ENCODE results near the gene MGA. TPM values are rescaled to one million over a fixed set of nuclear protein-coding genes. Genes with fewer than 3 reads are reported as not detected.

Gene MGA
- total RNA-seq, 2 donors from 2014 or later = 58.5 to 62.6 TPM

DNA sequence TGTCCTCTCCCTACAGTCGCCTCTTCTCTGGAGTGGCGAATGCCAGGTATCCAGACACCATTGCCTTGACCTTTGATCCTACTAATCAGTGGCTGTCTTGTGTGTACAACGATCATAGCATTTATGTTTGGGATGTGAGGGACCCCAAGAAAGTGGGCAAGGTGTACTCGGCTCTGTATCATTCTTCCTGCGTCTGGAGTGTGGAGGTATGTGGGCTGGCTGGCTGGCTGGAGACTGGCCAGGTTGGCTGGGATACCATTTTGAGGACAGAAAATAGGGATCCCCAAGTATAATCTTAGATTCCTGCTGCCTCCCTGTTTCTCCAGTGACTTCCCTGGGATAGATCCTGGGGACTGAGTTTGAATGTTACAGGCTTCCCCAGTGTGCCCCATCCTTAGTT, 154.3 kb downstream of the MGA start:
- DNase-seq = no peak
- Histone ChIP-seq H3K9me3 (ENCODE audit: control insufficient read depth, low read length) (no peaks in the 10 kb centered on the region), H3K9ac (ENCODE audit: extremely low read depth, low read length, poor library complexity, severe bottlenecking) (no peak overlapping the region), H3K4me3 (ENCODE audit: low read length) (no peak overlapping the region), H3K27me3 (ENCODE audit: control insufficient read depth, insufficient read depth, low read length, poor library complexity, severe bottlenecking) (no peaks in the 10 kb centered on the region), H3K27ac (ENCODE audit: low read depth, low read length) (no peak overlapping the region), H3K36me3 (ENCODE audit: control insufficient read depth, insufficient read depth, low read length) (peaks cover 10% of the 10 kb centered on the region), H3K4me1 (ENCODE audit: control insufficient read depth, insufficient read depth, low read length) (no peaks in the 10 kb centered on the region)
- Mint-ChIP-seq H3K36me3 (ENCODE audit: low read depth) (peaks cover 16% of the 10 kb centered on the region), H3K4me3 (no peak overlapping the region), H3K27ac (no peak overlapping the region), H3K9me3 (no peaks in the 10 kb centered on the region), H3K4me1 (no peaks in the 10 kb centered on the region), H3K27me3 (ENCODE audit: insufficient read depth) (no peaks in the 10 kb centered on the region)
- WGBS, 2 experiments (ENCODE audit: insufficient coverage in 1 of 2, insufficient read length in 1 of 2) = 94 to 100% methylated on average over 4 to 5 of the region's 5 CpGs
- TF ChIP-seq, protein P1, sequence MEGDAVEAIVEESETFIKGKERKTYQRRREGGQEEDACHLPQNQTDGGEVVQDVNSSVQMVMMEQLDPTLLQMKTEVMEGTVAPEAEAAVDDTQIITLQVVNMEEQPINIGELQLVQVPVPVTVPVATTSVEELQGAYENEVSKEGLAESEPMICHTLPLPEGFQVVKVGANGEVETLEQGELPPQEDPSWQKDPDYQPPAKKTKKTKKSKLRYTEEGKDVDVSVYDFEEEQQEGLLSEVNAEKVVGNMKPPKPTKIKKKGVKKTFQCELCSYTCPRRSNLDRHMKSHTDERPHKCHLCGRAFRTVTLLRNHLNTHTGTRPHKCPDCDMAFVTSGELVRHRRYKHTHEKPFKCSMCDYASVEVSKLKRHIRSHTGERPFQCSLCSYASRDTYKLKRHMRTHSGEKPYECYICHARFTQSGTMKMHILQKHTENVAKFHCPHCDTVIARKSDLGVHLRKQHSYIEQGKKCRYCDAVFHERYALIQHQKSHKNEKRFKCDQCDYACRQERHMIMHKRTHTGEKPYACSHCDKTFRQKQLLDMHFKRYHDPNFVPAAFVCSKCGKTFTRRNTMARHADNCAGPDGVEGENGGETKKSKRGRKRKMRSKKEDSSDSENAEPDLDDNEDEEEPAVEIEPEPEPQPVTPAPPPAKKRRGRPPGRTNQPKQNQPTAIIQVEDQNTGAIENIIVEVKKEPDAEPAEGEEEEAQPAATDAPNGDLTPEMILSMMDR (conservative IDR thresholded peaks at IDR 0.05) = no peak

DNA sequence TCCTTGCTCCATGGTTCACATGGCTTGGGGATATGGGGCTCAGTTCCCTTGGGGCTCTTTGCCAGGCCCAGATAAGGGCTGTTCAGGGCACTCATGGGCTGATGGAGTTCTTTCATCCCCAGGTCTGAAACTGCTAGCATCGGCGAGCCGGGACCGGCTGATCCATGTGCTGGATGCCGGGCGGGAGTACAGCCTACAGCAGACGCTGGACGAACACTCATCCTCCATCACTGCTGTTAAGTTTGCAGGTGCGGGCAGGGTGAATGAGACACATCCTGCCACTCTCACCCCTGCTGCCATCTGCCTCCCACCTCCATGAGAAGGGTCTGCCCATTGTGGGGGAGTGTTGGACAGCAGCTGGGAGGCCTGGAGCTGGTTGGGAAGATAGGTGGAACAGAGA, 156.6 kb downstream of the MGA start:
- H3K4me3 ChIP-seq (ENCODE audit: low read length) = no peak overlapping the region
- H3K4me1 ChIP-seq (ENCODE audit: control insufficient read depth, insufficient read depth, low read length) = no peaks in the 10 kb centered on the region
- Mint-ChIP-seq H3K4me1 (no peaks in the 10 kb centered on the region), H3K9me3 (no peaks in the 10 kb centered on the region), H3K4me3 (no peak overlapping the region), H3K27ac (no peak overlapping the region), H3K36me3 (ENCODE audit: low read depth) (peaks cover 18% of the 10 kb centered on the region), H3K27me3 (ENCODE audit: insufficient read depth) (no peaks in the 10 kb centered on the region)
- no peaks in the 10 kb centered on the region for H3K9me3 ChIP-seq (ENCODE audit: control insufficient read depth, low read length)
- DNase-seq = no peak
- no peaks in the 10 kb centered on the region for H3K27me3 ChIP-seq (ENCODE audit: control insufficient read depth, insufficient read depth, low read length, poor library complexity, severe bottlenecking)
- 95 to 100% methylated on average over 6 to 9 of the region's 9 CpGs for WGBS, 2 experiments (ENCODE audit: insufficient coverage in 1 of 2, insufficient read length in 1 of 2)
- peaks cover 10% of the 10 kb centered on the region for H3K36me3 ChIP-seq (ENCODE audit: control insufficient read depth, insufficient read depth, low read length)
- TF ChIP-seq, protein P1 (conservative IDR thresholded peaks at IDR 0.05) = no peak
- no peak overlapping the region for H3K9ac ChIP-seq (ENCODE audit: extremely low read depth, low read length, poor library complexity, severe bottlenecking)
- H3K27ac ChIP-seq (ENCODE audit: low read depth, low read length) = no peak overlapping the region

DNA sequence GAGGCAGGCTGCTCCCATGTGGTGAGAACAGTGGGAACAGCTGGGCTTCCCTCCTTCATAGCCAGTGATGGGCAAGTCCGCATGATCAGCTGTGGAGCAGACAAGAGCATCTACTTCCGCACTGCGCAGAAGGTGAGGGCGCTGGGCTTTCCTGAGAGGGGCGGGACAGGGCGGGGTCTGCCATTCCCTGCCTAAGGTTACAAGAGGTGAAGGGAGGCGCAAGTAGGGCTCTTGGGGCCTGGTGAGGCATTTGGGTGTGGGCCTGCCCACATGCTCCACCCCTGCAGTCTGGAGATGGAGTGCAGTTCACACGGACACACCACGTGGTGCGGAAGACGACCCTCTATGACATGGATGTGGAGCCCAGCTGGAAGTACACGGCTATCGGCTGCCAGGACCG, 157.1 kb downstream of the MGA start:
- Mint-ChIP-seq H3K4me1 (no peaks in the 10 kb centered on the region), H3K9me3 (no peaks in the 10 kb centered on the region), H3K27ac (no peak overlapping the region), H3K4me3 (no peak overlapping the region), H3K36me3 (ENCODE audit: low read depth) (peaks cover 18% of the 10 kb centered on the region), H3K27me3 (ENCODE audit: insufficient read depth) (no peaks in the 10 kb centered on the region)
- Histone ChIP-seq H3K4me3 (ENCODE audit: low read length) (no peak overlapping the region), H3K4me1 (ENCODE audit: control insufficient read depth, insufficient read depth, low read length) (no peaks in the 10 kb centered on the region), H3K9ac (ENCODE audit: extremely low read depth, low read length, poor library complexity, severe bottlenecking) (no peak overlapping the region), H3K9me3 (ENCODE audit: control insufficient read depth, low read length) (no peaks in the 10 kb centered on the region), H3K27me3 (ENCODE audit: control insufficient read depth, insufficient read depth, low read length, poor library complexity, severe bottlenecking) (no peaks in the 10 kb centered on the region), H3K27ac (ENCODE audit: low read depth, low read length) (no peak overlapping the region), H3K36me3 (ENCODE audit: control insufficient read depth, insufficient read depth, low read length) (peaks cover 10% of the 10 kb centered on the region)
- TF ChIP-seq, protein P1 (conservative IDR thresholded peaks at IDR 0.05) = no peak
- no peak for DNase-seq
- 96 to 97% methylated on average over 9 to 14 of the region's 14 CpGs for WGBS, 2 experiments (ENCODE audit: insufficient coverage in 1 of 2, insufficient read length in 1 of 2)
